Fibroblast of pulmonary artery (primary cell): ENCODE measurements around the gene PRDM8.

Experiments
- DNase-seq: peaks from one replicate; pipeline ENCODE4 v3.0.0-alpha.2; 2010; ENCODE audit warnings: low read depth
- H3K4me3 ChIP-seq: replicated peaks from 2 replicates; pipeline ENCODE4 v1.5.1; 2011; ENCODE audit warnings: low read depth, mild to moderate bottlenecking, control low read depth, low read length, moderate library complexity
- TF ChIP-seq, protein P1 (sequence below): IDR thresholded peaks from 2 replicates; pipeline ENCODE4 v1.5.1; 2011; ENCODE audit warnings: mild to moderate bottlenecking, control low read depth, low read length, inconsistent platforms; ENCODE audit errors: missing control alignments

The PRDM8 gene

DNA sequence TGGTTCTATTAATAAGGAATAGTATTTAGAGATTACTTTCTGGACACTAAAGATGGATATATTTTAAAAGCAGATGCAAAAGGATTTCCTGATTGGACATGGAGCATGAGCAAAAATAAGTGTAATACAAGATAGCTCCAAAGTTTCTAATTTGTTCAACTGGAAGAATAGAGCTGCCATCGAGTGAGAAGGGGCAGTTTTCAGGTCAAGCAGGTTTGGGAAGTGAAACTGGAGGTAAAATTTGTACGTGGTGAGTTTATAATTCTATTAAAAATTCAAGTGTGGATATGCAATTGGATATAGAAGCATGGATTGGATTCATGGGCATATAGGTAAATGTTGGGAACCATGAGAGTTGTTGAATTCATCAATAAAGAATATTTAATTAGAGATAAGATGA is 31.8 kb downstream of the PRDM8 start:
- no peak for DNase-seq
- no peak overlapping the region for H3K4me3 ChIP-seq
- TF ChIP-seq, protein P1, sequence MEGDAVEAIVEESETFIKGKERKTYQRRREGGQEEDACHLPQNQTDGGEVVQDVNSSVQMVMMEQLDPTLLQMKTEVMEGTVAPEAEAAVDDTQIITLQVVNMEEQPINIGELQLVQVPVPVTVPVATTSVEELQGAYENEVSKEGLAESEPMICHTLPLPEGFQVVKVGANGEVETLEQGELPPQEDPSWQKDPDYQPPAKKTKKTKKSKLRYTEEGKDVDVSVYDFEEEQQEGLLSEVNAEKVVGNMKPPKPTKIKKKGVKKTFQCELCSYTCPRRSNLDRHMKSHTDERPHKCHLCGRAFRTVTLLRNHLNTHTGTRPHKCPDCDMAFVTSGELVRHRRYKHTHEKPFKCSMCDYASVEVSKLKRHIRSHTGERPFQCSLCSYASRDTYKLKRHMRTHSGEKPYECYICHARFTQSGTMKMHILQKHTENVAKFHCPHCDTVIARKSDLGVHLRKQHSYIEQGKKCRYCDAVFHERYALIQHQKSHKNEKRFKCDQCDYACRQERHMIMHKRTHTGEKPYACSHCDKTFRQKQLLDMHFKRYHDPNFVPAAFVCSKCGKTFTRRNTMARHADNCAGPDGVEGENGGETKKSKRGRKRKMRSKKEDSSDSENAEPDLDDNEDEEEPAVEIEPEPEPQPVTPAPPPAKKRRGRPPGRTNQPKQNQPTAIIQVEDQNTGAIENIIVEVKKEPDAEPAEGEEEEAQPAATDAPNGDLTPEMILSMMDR = no peak

DNA sequence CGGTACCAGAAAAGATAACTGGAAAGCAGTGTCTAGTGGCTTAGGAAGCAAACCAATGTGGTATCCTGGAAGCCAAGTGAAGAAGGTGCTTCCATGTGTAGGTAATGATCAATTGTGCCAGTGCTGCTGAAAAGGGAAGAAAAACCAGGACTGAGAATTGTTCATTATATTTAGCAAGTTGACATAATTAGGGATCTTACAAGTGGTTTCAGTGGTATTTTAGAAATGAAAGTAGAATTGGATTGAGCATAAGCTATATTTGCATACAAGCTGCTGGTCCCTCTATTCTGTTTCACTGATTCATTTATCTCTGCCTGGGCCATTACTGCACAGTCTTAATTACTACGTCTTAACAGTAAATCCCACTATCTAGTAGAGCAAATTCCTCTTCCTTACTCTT is 32.3 kb downstream of the PRDM8 start:
- DNase-seq = no peak
- TF ChIP-seq, protein P1 = no peak

DNA sequence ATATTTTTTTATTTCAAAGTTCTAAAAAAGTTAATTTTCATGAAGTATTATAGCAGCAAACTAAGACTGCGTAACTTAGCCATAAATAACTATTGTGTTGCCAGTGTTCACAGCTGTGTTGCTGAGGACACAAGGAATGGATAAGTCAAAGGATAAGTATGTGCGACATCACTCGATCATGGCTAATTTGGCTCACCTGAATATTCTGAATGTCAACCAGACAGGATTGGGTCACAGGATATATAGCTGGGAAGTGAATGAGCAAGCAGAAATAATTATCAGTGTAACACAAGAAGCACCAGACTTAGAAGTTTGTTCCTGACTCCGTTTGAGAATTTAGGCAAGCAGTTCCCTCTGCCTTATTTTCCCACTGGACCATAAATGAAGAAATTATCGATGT is 33.9 kb downstream of the PRDM8 start:
- no peak overlapping the region for H3K4me3 ChIP-seq
- DNase-seq = no peak
- TF ChIP-seq, protein P1 = no peak

More for the DNA sequence above, 32.3 kb downstream of the PRDM8 start:
- no peak overlapping the region for H3K4me3 ChIP-seq

DNA sequence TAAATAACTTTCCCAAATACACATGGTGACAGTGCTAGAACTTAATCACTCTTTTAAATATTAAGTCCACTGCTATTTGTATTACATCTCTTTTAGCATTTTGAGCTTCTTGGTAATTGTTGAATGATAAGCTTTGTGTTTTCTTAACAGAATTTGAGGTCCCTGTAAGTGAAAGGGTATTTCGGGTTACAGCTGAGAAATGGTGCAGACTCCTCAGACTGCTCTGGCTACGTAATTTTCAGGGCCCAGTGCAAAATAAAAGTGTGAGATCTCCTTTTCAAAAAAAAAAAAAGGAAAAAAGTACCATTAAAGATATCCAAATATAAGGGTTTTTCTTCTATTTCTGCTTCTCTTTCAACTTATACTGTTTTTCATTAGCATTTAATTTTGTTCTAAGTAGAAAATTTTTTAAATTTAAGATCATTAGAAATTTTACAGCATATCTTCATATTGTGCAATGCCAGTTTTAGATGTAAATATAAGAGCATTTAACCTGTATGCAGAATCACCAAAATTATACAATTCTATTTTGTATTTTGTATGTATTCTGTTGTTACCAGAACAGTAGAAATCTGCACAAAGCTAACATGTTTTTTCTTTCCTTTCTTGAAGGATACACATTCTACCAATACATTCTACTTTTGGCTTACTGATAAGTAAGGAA is 35.5 kb downstream of the PRDM8 start:
- H3K4me3 ChIP-seq = no peak overlapping the region
- TF ChIP-seq, protein P1 = no peak
- no peak for DNase-seq

DNA sequence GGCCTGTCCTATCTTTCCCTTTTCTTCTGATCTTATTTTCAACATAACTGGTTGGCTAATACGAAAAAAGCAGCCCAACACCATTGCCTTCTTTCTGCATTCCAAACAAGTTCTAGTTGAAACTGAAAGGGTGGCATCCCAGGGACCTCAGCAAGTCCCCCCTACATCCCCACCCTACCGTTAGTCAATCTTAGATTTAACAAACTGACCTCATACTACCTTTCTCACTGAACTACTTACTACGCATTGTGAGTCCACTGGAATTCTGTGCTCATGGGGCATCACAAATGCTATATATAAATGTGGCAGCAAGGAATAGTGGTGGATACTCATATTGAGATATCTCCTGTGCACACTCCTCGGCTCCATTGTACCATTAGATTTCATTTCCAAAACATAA is 36.1 kb downstream of the PRDM8 start:
- TF ChIP-seq, protein P1 = no peak
- no peak overlapping the region for H3K4me3 ChIP-seq

DNA sequence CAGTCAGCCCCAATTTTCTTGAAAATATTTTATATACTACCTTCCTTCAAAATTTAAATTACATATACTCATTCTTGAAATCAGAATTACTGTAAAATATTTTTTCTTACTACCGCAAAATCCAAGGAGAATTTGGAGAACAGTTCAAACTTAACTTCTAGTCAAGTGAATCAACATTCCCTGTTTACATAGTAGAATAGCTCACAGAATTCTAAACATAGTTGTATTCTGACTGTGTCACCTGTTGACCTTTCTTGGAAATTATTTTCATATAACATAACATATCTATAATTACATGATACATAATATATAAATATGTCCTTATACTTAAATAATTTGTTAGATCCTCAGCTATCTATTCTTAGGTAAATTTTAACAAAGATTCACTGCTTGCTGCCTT is 38.1 kb downstream of the PRDM8 start:
- no peak for DNase-seq
- TF ChIP-seq, protein P1 = no peak
- no peak overlapping the region for H3K4me3 ChIP-seq

More for the DNA sequence above, 36.1 kb downstream of the PRDM8 start:
- no peak for DNase-seq

DNA sequence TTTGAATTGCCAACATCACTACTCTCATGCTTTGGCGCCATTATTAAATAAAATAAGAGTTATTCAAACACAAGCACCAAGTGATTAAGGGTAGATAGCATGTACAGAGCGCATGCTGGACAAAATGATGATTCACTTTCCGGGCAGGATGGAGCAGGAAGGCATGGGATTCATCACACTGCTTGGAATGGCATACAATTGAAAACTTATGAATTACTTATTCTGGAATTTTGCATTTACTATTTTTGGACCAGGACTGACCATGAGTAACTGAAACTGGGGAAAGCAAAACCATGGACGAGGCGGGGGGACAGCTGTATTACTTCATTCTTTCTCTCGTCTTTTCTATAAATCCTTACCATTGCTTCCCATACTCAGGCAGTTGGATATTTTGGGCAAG is 40.7 kb downstream of the PRDM8 start:
- peak; percentile 93 for DNase-seq
- TF ChIP-seq, protein P1 = no peak

More for the DNA sequence above, 40.7 kb downstream of the PRDM8 start:
- H3K4me3 ChIP-seq = peak overlapping the region; percentile 39
